Measurements from ENCODE around the gene GRB10.
"Not testable (repeated sequence)": the region's sequence is repeated elsewhere in the genome, so short reads cannot be mapped to it uniquely, and the experiment has no call there.

GRB10 gene

GRCh38 chr7:50584793-50585408 lies 197.8 kb downstream of the GRB10 start:
- ATAC-seq: no peak
- TF ChIP-seq CREB5 (CRISPR knock-in tag; IDR thresholded peaks at IDR 0.05; ENCODE audit: low read depth) (no peak), ZNF8 (CRISPR knock-in tag; IDR thresholded peaks at IDR 0.05) (no peak), ZFP30 (CRISPR knock-in tag; IDR thresholded peaks at IDR 0.05) (no peak), ESRRG (CRISPR knock-in tag; IDR thresholded peaks at IDR 0.05) (no peak), TCF4 (CRISPR knock-in tag; IDR thresholded peaks at IDR 0.05; ENCODE audit: borderline replicate concordance) (no peak), ZNF70 (CRISPR knock-in tag; IDR thresholded peaks at IDR 0.05) (no peak), OSR1 (CRISPR knock-in tag; IDR thresholded peaks at IDR 0.05) (no peak), RARB (CRISPR knock-in tag; IDR thresholded peaks at IDR 0.05) (no peak), ZFP3 (CRISPR knock-in tag; IDR thresholded peaks at IDR 0.05) (no peak), TOX (CRISPR knock-in tag; IDR thresholded peaks at IDR 0.05; ENCODE audit: borderline replicate concordance) (no peak), BACH2 (CRISPR knock-in tag; IDR thresholded peaks at IDR 0.05; ENCODE audit: borderline replicate concordance) (no peak), PPARA (CRISPR knock-in tag; IDR thresholded peaks at IDR 0.05; ENCODE audit: borderline replicate concordance) (no peak), ZNF565 (CRISPR knock-in tag; conservative IDR thresholded peaks at IDR 0.05; ENCODE audit: low read depth) (no peak), ISL1 (CRISPR knock-in tag; IDR thresholded peaks at IDR 0.05) (no peak), CSDC2 (CRISPR knock-in tag; IDR thresholded peaks at IDR 0.05) (no peak), SNAI2 (CRISPR knock-in tag; IDR thresholded peaks at IDR 0.05) (no peak), GLIS3 (CRISPR knock-in tag; IDR thresholded peaks at IDR 0.05) (no peak), CSRNP3 (CRISPR knock-in tag; IDR thresholded peaks at IDR 0.05) (no peak)
- TF ChIP-seq, protein P1, sequence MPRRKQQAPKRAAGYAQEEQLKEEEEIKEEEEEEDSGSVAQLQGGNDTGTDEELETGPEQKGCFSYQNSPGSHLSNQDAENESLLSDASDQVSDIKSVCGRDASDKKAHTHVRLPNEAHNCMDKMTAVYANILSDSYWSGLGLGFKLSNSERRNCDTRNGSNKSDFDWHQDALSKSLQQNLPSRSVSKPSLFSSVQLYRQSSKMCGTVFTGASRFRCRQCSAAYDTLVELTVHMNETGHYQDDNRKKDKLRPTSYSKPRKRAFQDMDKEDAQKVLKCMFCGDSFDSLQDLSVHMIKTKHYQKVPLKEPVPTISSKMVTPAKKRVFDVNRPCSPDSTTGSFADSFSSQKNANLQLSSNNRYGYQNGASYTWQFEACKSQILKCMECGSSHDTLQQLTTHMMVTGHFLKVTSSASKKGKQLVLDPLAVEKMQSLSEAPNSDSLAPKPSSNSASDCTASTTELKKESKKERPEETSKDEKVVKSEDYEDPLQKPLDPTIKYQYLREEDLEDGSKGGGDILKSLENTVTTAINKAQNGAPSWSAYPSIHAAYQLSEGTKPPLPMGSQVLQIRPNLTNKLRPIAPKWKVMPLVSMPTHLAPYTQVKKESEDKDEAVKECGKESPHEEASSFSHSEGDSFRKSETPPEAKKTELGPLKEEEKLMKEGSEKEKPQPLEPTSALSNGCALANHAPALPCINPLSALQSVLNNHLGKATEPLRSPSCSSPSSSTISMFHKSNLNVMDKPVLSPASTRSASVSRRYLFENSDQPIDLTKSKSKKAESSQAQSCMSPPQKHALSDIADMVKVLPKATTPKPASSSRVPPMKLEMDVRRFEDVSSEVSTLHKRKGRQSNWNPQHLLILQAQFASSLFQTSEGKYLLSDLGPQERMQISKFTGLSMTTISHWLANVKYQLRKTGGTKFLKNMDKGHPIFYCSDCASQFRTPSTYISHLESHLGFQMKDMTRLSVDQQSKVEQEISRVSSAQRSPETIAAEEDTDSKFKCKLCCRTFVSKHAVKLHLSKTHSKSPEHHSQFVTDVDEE (CRISPR knock-in tag; IDR thresholded peaks at IDR 0.05): no peak
- TF ChIP-seq, protein P2, sequence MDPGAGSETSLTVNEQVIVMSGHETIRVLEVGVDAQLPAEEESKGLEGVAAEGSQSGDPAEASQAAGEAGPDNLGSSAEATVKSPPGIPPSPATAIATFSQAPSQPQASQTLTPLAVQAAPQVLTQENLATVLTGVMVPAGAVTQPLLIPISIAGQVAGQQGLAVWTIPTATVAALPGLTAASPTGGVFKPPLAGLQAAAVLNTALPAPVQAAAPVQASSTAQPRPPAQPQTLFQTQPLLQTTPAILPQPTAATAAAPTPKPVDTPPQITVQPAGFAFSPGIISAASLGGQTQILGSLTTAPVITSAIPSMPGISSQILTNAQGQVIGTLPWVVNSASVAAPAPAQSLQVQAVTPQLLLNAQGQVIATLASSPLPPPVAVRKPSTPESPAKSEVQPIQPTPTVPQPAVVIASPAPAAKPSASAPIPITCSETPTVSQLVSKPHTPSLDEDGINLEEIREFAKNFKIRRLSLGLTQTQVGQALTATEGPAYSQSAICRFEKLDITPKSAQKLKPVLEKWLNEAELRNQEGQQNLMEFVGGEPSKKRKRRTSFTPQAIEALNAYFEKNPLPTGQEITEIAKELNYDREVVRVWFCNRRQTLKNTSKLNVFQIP (CRISPR knock-in tag; IDR thresholded peaks at IDR 0.05; ENCODE audit: borderline replicate concordance, low read depth): no peak

- no peak for ATAC-seq
- no peak for TF ChIP-seq TOX (CRISPR knock-in tag; IDR thresholded peaks at IDR 0.05; ENCODE audit: borderline replicate concordance)
Observed at GRCh38 chr7:50584386-50584785, 198.3 kb downstream of the GRB10 start.

- ATAC-seq: not testable (repeated sequence)
Observed at GRCh38 chr7:50583295-50583694, 199.4 kb downstream of the GRB10 start.

DNA sequence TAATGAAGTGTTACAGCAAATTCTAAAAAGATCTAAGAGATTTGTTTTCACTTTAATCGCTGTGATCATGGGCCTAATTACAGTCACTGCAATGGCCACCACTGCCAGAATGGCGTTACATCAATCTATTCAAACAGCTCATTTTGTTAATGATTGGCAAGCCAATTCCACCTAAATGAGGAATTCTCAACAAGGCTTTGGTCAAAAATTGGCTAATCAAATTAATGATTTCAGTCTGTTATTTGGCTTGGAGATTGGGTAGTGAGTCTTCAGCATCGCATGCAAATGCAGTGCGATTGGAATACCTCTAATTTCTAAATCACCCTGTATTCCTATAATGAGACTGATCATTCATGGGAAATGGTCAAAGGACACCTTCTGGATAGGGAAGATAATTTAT lies 200.4 kb downstream of the GRB10 start:
- ATAC-seq: not testable (repeated sequence)

DNA sequence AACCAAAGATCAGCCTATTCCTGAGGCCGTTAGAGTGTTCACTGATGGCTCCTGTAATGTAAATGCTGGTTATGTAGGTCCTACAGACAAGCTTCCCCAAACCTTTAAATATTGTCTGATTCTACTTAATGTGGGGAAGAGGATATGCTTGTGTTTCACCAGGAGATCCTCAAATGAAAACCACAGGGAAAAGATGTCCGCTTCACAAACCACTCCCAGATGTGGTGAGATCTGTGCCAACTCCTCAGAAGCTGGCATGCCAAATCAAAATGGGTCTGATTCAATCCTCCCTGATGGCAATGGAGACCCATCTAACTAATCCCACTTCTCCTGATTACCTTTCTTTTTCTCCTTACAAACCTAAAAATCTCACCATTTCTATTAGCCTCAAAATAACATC lies 202.0 kb downstream of the GRB10 start:
- ATAC-seq: not testable (repeated sequence)
